HepG2 (cell line): Measurements from ENCODE around the gene CLNS1A. TPM values are rescaled to one million over a fixed set of nuclear protein-coding genes. Genes with fewer than 3 reads are reported as not detected.

Source experiments
- ATAC-seq: fragments of 200-7000 bp; cut with Tn5 transposase; 3 replicates; pipeline ENCODE4 v1.9.1; 2020; ENCODE audit warnings: mild to moderate bottlenecking, moderate library complexity
- BruUV-seq: library from RNA; stranded (reverse); fragments of 400-500 nt; replicated peaks from 2 replicates; lab custom pipeline; 2021; lab: Mats Ljungman, UMichigan
- CTCF ChIA-PET: fragments of 300-600 bp; formaldehyde crosslinking; extraction: SDS; loops from one replicate; lab custom pipeline; 2021; ENCODE audit warnings: low total read pairs, inconsistent platforms, low intra/inter-chr PET ratio; lab: Yijun Ruan, JAX
- POLR2A ChIA-PET: fragments of 350-600 bp; sonication (Branson Sonifier 250); formaldehyde crosslinking; loops from one replicate; lab custom pipeline; 2020; ENCODE audit warnings: antibody characterized with exemption, inconsistent platforms; lab: Yijun Ruan, JAX
- DNase-seq: peaks from one replicate; pipeline ENCODE4 v3.0.0-alpha.2; 2015; ENCODE audit warnings: low spot score
- FAIRE-seq: peaks from 3 replicates; lab custom pipeline; 2011; peaks lifted over from hg19 to GRCh38; lab: Jason Lieb, UNC
- H2AFZ ChIP-seq: one replicate; pipeline ENCODE4 v1.6.1; 2011; ENCODE audit warnings: low read length, inconsistent platforms
- H3K27ac ChIP-seq: fragments of 300-600 bp; 3 replicates; pipeline ENCODE4 v1.8.0; 2011; ENCODE audit warnings: mixed run types, mild to moderate bottlenecking, mixed read lengths, low read length, inconsistent platforms; ENCODE audit not compliant: insufficient read depth; ENCODE audit errors: extremely low read length
- H3K27me3 ChIP-seq, 2 experiments: fragments of 200-600 bp in 1 of 2; 2 replicates in 1 of 2; 3 replicates in 1 of 2; pipeline versions ENCODE4 v1.6.0 to v1.8.0; 2011; ENCODE audit warnings: low read length in 2 of 2, mild to moderate bottlenecking in 2 of 2, moderate library complexity in 2 of 2, inconsistent platforms in 1 of 2; ENCODE audit not compliant: insufficient read depth in 2 of 2, control insufficient read depth in 1 of 2
- H3K36me3 ChIP-seq, 2 experiments: fragments of 200-600 bp in 1 of 2; replicated peaks in 1 of 2; 2 replicates in 1 of 2; 3 replicates in 1 of 2; pipeline versions ENCODE4 v1.5.1 to v1.8.0; 2011; ENCODE audit warnings: low read length in 2 of 2, inconsistent platforms in 1 of 2; ENCODE audit not compliant: insufficient read depth in 2 of 2, control insufficient read depth in 1 of 2
- H3K4me1 ChIP-seq: 2 replicates; pipeline ENCODE4 v1.5.1; 2012; ENCODE audit warnings: low read length, inconsistent platforms; ENCODE audit not compliant: insufficient read depth
- H3K4me2 ChIP-seq: 2 replicates; pipeline ENCODE4 v1.6.0; 2011; ENCODE audit warnings: low read depth, low read length, inconsistent platforms
- H3K4me3 ChIP-seq, 3 experiments: fragments of 200-600 bp in 1 of 3; sonication (generic), shearing (Covaris generic) in 1 of 3; replicated peaks in 1 of 3; 2 replicates each; pipeline ENCODE4 v1.5.1; 2011 to 2016; ENCODE audit warnings: low read length in 3 of 3, inconsistent platforms in 2 of 3, low read depth in 2 of 3, mild to moderate bottlenecking in 2 of 3, control low read depth in 1 of 3, mixed read lengths in 1 of 3; ENCODE audit not compliant: insufficient read depth in 1 of 3
- H3K79me2 ChIP-seq: one replicate; pipeline ENCODE4 v1.6.1; 2011; ENCODE audit warnings: low read length, inconsistent platforms; ENCODE audit not compliant: insufficient read depth
- H3K9ac ChIP-seq: 2 replicates; pipeline ENCODE4 v1.6.0; 2011; ENCODE audit warnings: mild to moderate bottlenecking, low read depth, low read length, inconsistent platforms; ENCODE audit not compliant: insufficient read depth
- H3K9me3 ChIP-seq: 2 replicates; pipeline ENCODE4 v1.5.1; 2012; ENCODE audit warnings: mild to moderate bottlenecking, low read length
- H4K20me1 ChIP-seq: 2 replicates; pipeline ENCODE4 v1.6.0; 2011; ENCODE audit warnings: inconsistent platforms, mild to moderate bottlenecking, low read length, moderate library complexity; ENCODE audit not compliant: insufficient read depth
- CEBPB ChIP-seq: IDR thresholded peaks from 2 replicates; pipeline ENCODE4 v1.6.1; 2011; ENCODE audit warnings: low read depth, low read length, improper control_type of control experiment, borderline replicate concordance
- CERS6 ChIP-seq: sonication (generic); formaldehyde crosslinking; IDR thresholded peaks from 2 replicates; pipeline ENCODE4 v1.5.0; 2020; ENCODE audit warnings: missing genetic modification reagents
- RBFOX2 ChIP-seq: fragments of 200-400 bp; formaldehyde crosslinking; IDR thresholded peaks from 2 replicates; pipeline ENCODE4 v1.6.1; 2017; ENCODE audit warnings: low read depth, mild to moderate bottlenecking, low read length
- SRSF9 ChIP-seq: fragments of 200-400 bp; formaldehyde crosslinking; IDR thresholded peaks from 2 replicates; pipeline ENCODE4 v1.6.1; 2018; ENCODE audit warnings: borderline replicate concordance, mild to moderate bottlenecking, low read depth, low read length; ENCODE audit not compliant: insufficient read depth, poor library complexity, severe bottlenecking
- ZNF691 ChIP-seq: sonication (generic); formaldehyde crosslinking; IDR thresholded peaks from 2 replicates; pipeline ENCODE4 v1.4.0; 2020; ENCODE audit warnings: missing genetic modification reagents, low read depth, mild to moderate bottlenecking, borderline replicate concordance
- WGBS: methylation state at CpG from one replicate; pipeline ENCODE4 v1.1.6; 2017; ENCODE audit warnings: low lambda C conversion rate; 5-methylcytosine and 5-hydroxymethylcytosine counted together
- in situ Hi-C: cut with HindIII; loops from 2 replicates; pipeline ENCODE4 v1.10.0; 2017; ENCODE audit warnings: low pct_unique_long_range_greater_than_20kb; ENCODE audit not compliant: extremely low pct_ligation_motif_present
- intact Hi-C: fragments of 100-400 bp; cut with micrococcal nuclease; formaldehyde crosslinking; loops from one replicate; pipeline ENCODE4 v1.10.0; 2022; ENCODE audit not compliant: unreplicated experiment
- polyA plus RNA-seq, 8 experiments: library from polyadenylated mRNA; depleted of rRNA in 3 of 8; stranded (reverse) in 7 of 8; unstranded in 1 of 8; fragments of >200 nt; fragmentation: Illumina TruSeq in 4 of 8; extraction: Trizol in 4 of 8; gene quantifications; 2 replicates each; pipeline versions ENCODE4 v1.2.1 to v1.2.3, GENCODE V29; 2011 to 2016; ENCODE audit warnings: low read depth in 4 of 8, missing spikeins in 1 of 8, mixed read lengths in 1 of 8; ENCODE audit not compliant: insufficient read depth in 1 of 8
- total RNA-seq, 5 experiments: library from RNA; depleted of rRNA; stranded (reverse); fragments of >200 nt; fragmentation: Illumina TruSeq; extraction: Trizol; gene quantifications; 2 replicates each; pipeline ENCODE4 v1.2.3, GENCODE V29; 2016; ENCODE audit warnings: low read depth in 1 of 5

Gene CLNS1A
- total and polyA plus RNA-seq, 2 of the 13 experiments (the other 11 are each of a cell fraction or from before 2014, with no cell fraction given), result 158 to 219 TPM

GRCh38 chr11:77592727-77593126 lies 44.9 kb downstream of the CLNS1A start:
- Histone ChIP-seq H2AFZ (no peak overlapping the region), H3K4me3 (peak overlapping the region in 1 of 3 experiments; percentile 14; a peak in 1 of 6 replicates), H3K4me1 (peaks cover 52% of the 10 kb centered on the region), H3K36me3 (no peaks in the 10 kb centered on the region), H3K9me3 (no peaks in the 10 kb centered on the region), H3K9ac (no peak overlapping the region), H3K4me2 (peak overlapping the region; percentile 86), H4K20me1 (no peaks in the 10 kb centered on the region), H3K27ac (peak overlapping the region; percentile 33), H3K79me2 (peaks cover 20% of the 10 kb centered on the region), H3K27me3 (no peaks in the 10 kb centered on the region)
- 38% methylated on average over 2 of the region's 2 CpGs for WGBS
- POLR2A ChIA-PET, result interaction anchor here (1.6 kb wide), 1 partner anchor 45 kb away, joined by 3 read pairs; the partner anchor contains the start of gene CLNS1A
- in situ Hi-C loops, result no loop called here
- ATAC-seq, result no peak
- no TSS peak for BruUV-seq
- CTCF ChIA-PET, result no interaction called here
- intact Hi-C loops, result no loop called here
- TF ChIP-seq RBFOX2 (0 out of 2 replicates have a peak, but pooled peaks have one; percentile 2), ZNF691 (CRISPR knock-in tag) (peak; percentile 65; the same call in 1 of the 2 replicates), CEBPB (no peak), SRSF9 (no peak), CERS6 (CRISPR knock-in tag) (no peak)
- DNase-seq, result no peak
- no peak for FAIRE-seq
